H9 (cell line): ENCODE results near the gene PRUNE2. TPM values are rescaled to one million over a fixed set of nuclear protein-coding genes. Genes with fewer than 3 reads are reported as not detected.

Experiments
- DNase-seq: peaks from one replicate; pipeline ENCODE4 v3.0.0-alpha.2; 2017
- H2AFZ ChIP-seq: one replicate; pipeline ENCODE4 v1.6.1; 2013; ENCODE audit warnings: mild to moderate bottlenecking, low read length, control low read depth, moderate library complexity
- H2AK5ac ChIP-seq: 2 replicates; pipeline ENCODE4 v1.6.1; 2013; ENCODE audit warnings: low read length, control low read depth, mixed read lengths; ENCODE audit not compliant: insufficient read length
- H2BK120ac ChIP-seq: one replicate; pipeline ENCODE4 v1.6.1; 2013; ENCODE audit warnings: low read depth, mild to moderate bottlenecking, low read length, control low read depth, inconsistent platforms; ENCODE audit not compliant: poor library complexity, severe bottlenecking
- H2BK12ac ChIP-seq: 2 replicates; pipeline ENCODE4 v1.6.1; 2013; ENCODE audit warnings: low read length, control low read depth, mixed read lengths, low read depth; ENCODE audit not compliant: insufficient read length
- H2BK15ac ChIP-seq: 2 replicates; pipeline ENCODE4 v1.6.1; 2013; ENCODE audit warnings: low read depth, low read length, control low read depth
- H2BK20ac ChIP-seq: one replicate; pipeline ENCODE4 v1.6.1; 2013; ENCODE audit warnings: low read depth, mild to moderate bottlenecking, low read length, control low read depth, inconsistent platforms; ENCODE audit not compliant: poor library complexity, severe bottlenecking
- H2BK5ac ChIP-seq: 2 replicates; pipeline ENCODE4 v1.6.1; 2013; ENCODE audit warnings: low read length, control low read depth, mixed read lengths; ENCODE audit not compliant: insufficient read length
- H3K14ac ChIP-seq: 2 replicates; pipeline ENCODE4 v1.6.1; 2013; ENCODE audit warnings: low read length, control low read depth; ENCODE audit not compliant: insufficient read depth
- H3K18ac ChIP-seq: 2 replicates; pipeline ENCODE4 v1.6.1; 2013; ENCODE audit warnings: low read depth, mild to moderate bottlenecking, mixed read lengths, low read length, control low read depth; ENCODE audit not compliant: insufficient read length
- H3K23ac ChIP-seq: 2 replicates; pipeline ENCODE4 v1.6.1; 2013; ENCODE audit warnings: low read length, control low read depth, mixed read lengths, low read depth; ENCODE audit not compliant: insufficient read length
- H3K23me2 ChIP-seq: 2 replicates; pipeline ENCODE4 v1.6.1; 2013; ENCODE audit warnings: low read depth, mild to moderate bottlenecking, mixed read lengths, low read length, control low read depth; ENCODE audit not compliant: insufficient read length, poor library complexity, severe bottlenecking
- H3K27ac ChIP-seq: 2 replicates; pipeline ENCODE4 v1.5.1; 2013; ENCODE audit warnings: low read length, control low read depth, mixed read lengths, low read depth; ENCODE audit not compliant: insufficient read length
- H3K27me3 ChIP-seq: 2 replicates; pipeline ENCODE4 v1.6.1; 2013; ENCODE audit warnings: low read length, control low read depth, inconsistent platforms; ENCODE audit not compliant: insufficient read depth
- H3K4ac ChIP-seq: 2 replicates; pipeline ENCODE4 v1.6.1; 2013; ENCODE audit warnings: low read depth, mild to moderate bottlenecking, control low read depth, inconsistent platforms, low read length, moderate library complexity
- H3K4me1 ChIP-seq: 2 replicates; pipeline ENCODE4 v1.6.1; 2013; ENCODE audit warnings: low read length, control low read depth, inconsistent platforms; ENCODE audit not compliant: insufficient read depth
- H3K4me2 ChIP-seq: 2 replicates; pipeline ENCODE4 v1.6.1; 2013; ENCODE audit warnings: low read length, control low read depth, mixed read lengths; ENCODE audit not compliant: insufficient read length, insufficient read depth
- H3K56ac ChIP-seq: 2 replicates; pipeline ENCODE4 v1.6.1; 2013; ENCODE audit warnings: low read depth, mild to moderate bottlenecking, mixed read lengths, low read length, control low read depth; ENCODE audit not compliant: insufficient read length
- H3K79me1 ChIP-seq: 2 replicates; pipeline ENCODE4 v1.6.1; 2013; ENCODE audit warnings: low read depth, mild to moderate bottlenecking, moderate library complexity, low read length, control low read depth, inconsistent platforms; ENCODE audit not compliant: insufficient read depth, poor library complexity, severe bottlenecking
- H3K79me2 ChIP-seq: 2 replicates; pipeline ENCODE4 v1.6.1; 2013; ENCODE audit warnings: low read length, control low read depth, inconsistent platforms; ENCODE audit not compliant: insufficient read depth
- H3K9ac ChIP-seq: 2 replicates; pipeline ENCODE4 v1.6.1; 2013; ENCODE audit warnings: low read length, control low read depth, mixed read lengths; ENCODE audit not compliant: insufficient read length; ENCODE audit errors: extremely low read depth
- H3K9me3 ChIP-seq: one replicate; pipeline ENCODE4 v1.6.1; 2013; ENCODE audit warnings: low read depth, low read length, inconsistent platforms; ENCODE audit not compliant: control insufficient read depth
- H3T11ph ChIP-seq: one replicate; pipeline ENCODE4 v1.6.1; 2013; ENCODE audit warnings: mild to moderate bottlenecking, low read length, control low read depth, inconsistent platforms
- H4K20me1 ChIP-seq: one replicate; pipeline ENCODE4 v1.6.1; 2013; ENCODE audit not compliant: control insufficient read depth, insufficient read length, insufficient read depth
- H4K5ac ChIP-seq: 2 replicates; pipeline ENCODE4 v1.6.1; 2013; ENCODE audit warnings: low read depth, mild to moderate bottlenecking, mixed read lengths, low read length, control low read depth; ENCODE audit not compliant: insufficient read length
- H4K8ac ChIP-seq: replicated peaks from 2 replicates; pipeline ENCODE4 v1.6.1; 2013; ENCODE audit warnings: low read length, control low read depth, mixed read lengths, low read depth; ENCODE audit not compliant: insufficient read length
- H4K91ac ChIP-seq: 2 replicates; pipeline ENCODE4 v1.6.1; 2013; ENCODE audit warnings: low read depth, mild to moderate bottlenecking, moderate library complexity, mixed read lengths, low read length, control low read depth; ENCODE audit not compliant: insufficient read length
- H3K27ac Mint-ChIP-seq, 3 experiments: 2 replicates in 2 of 3; 3 replicates in 1 of 3; pipeline ENCODE4 v1.8.0; 2020 to 2021; ENCODE audit warnings: mixed read lengths in 3 of 3, mild to moderate bottlenecking in 1 of 3, moderate library complexity in 1 of 3
- H3K27me3 Mint-ChIP-seq: 2 replicates; pipeline ENCODE4 v1.8.0; 2021; ENCODE audit warnings: low read depth, mild to moderate bottlenecking, moderate library complexity, mixed read lengths
- H3K36me3 Mint-ChIP-seq, 3 experiments: 2 replicates in 2 of 3; 3 replicates in 1 of 3; pipeline ENCODE4 v1.8.0; 2020 to 2021; ENCODE audit warnings: low read depth in 3 of 3, mixed read lengths in 3 of 3; ENCODE audit not compliant: insufficient read depth in 1 of 3
- H3K4me1 Mint-ChIP-seq, 2 experiments: 2 replicates each; pipeline ENCODE4 v1.8.0; 2020; ENCODE audit warnings: mixed read lengths in 2 of 2
- H3K4me3 Mint-ChIP-seq, 2 experiments: 2 replicates in 1 of 2; 3 replicates in 1 of 2; pipeline ENCODE4 v1.8.0; 2020 to 2021; ENCODE audit warnings: mild to moderate bottlenecking in 2 of 2, mixed read lengths in 2 of 2, moderate library complexity in 1 of 2
- H3K9me3 Mint-ChIP-seq, 2 experiments: 2 replicates in 1 of 2; 3 replicates in 1 of 2; pipeline ENCODE4 v1.8.0; 2020; ENCODE audit warnings: mild to moderate bottlenecking in 2 of 2, mixed read lengths in 2 of 2, moderate library complexity in 1 of 2
- CTCF ChIP-seq: fragments of 200-600 bp; sonication (generic); conservative IDR thresholded peaks from 3 replicates; pipeline ENCODE4 v1.8.0; 2021; ENCODE audit warnings: antibody characterized with exemption, mild to moderate bottlenecking
- WGBS: extraction: QIAGEN DNeasy Blood & Tissue Kit; methylation state at CpG from one replicate; pipeline ENCODE4 v1.1.7; 2013; ENCODE audit warnings: missing lambda C conversion rate, low lambda C conversion rate, mixed read lengths; ENCODE audit not compliant: insufficient read length; ENCODE audit errors: extremely low coverage; 5-methylcytosine and 5-hydroxymethylcytosine counted together
- total RNA-seq: library from RNA; stranded (reverse); gene quantifications from 2 replicates; pipeline ENCODE4 v1.2.1, GENCODE V29; 2021

PRUNE2 gene
- total RNA-seq, 1 experiment from 2014 or later = 12.1 TPM

- H2AFZ ChIP-seq = no peak overlapping the region
- H3K4me3 Mint-ChIP-seq = no peak overlapping the region
- no peaks in the 10 kb centered on the region for H3K27me3 ChIP-seq
- no peak overlapping the region for H3K14ac ChIP-seq
- H3K4ac ChIP-seq = no peak overlapping the region
- H3K18ac ChIP-seq = no peak overlapping the region
- H3T11ph ChIP-seq = no peak overlapping the region
- H2BK12ac ChIP-seq = no peak overlapping the region
- no peak overlapping the region for H3K9ac ChIP-seq
- no peaks in the 10 kb centered on the region for H3K9me3 Mint-ChIP-seq
- H3K4me1 ChIP-seq = peaks cover 6% of the 10 kb centered on the region; the same call in 1 of the 2 replicates
- no peaks in the 10 kb centered on the region for H3K23me2 ChIP-seq
- H3K23ac ChIP-seq = no peak overlapping the region
- no peak overlapping the region for H3K27ac ChIP-seq
- H2AK5ac ChIP-seq = no peak overlapping the region
- H3K56ac ChIP-seq = no peak overlapping the region
- H4K20me1 ChIP-seq = no peaks in the 10 kb centered on the region
- H3K27ac Mint-ChIP-seq = 0 out of 7 replicates have a peak overlapping the region, but pooled peaks of 2 of the 3 experiments have one; percentile 17 to 26
- no peaks in the 10 kb centered on the region for H3K9me3 ChIP-seq
- H4K5ac ChIP-seq = no peak overlapping the region
- H3K4me2 ChIP-seq = no peak overlapping the region
- DNase-seq = no peak
- H3K27me3 Mint-ChIP-seq = no peaks in the 10 kb centered on the region
- TF ChIP-seq CTCF = no peak
- no peaks in the 10 kb centered on the region for H3K79me1 ChIP-seq
- no peak overlapping the region for H4K8ac ChIP-seq
- H2BK5ac ChIP-seq = no peak overlapping the region
- WGBS = no CpG with 5 or more reads among the region's 4 CpGs
- H4K91ac ChIP-seq = no peak overlapping the region
- H3K79me2 ChIP-seq = no peaks in the 10 kb centered on the region
- H3K4me1 Mint-ChIP-seq = peaks cover 33 to 34% of the 10 kb centered on the region in 2 experiments
- H2BK15ac ChIP-seq = no peak overlapping the region
- H3K36me3 Mint-ChIP-seq = peaks cover 0 to 6% (median 1%) of the 10 kb centered on the region in 3 experiments; a peak in 3 of 7 replicates
- no peak overlapping the region for H2BK20ac ChIP-seq
- no peak overlapping the region for H2BK120ac ChIP-seq
Measured at GRCh38 chr9:76644171-76644570, 261.7 kb downstream of the PRUNE2 start.
